ENCODE results near the gene EYS. TPM values are rescaled to one million over a fixed set of nuclear protein-coding genes. Genes with fewer than 3 reads are reported as not detected.

Gene EYS
- not detected for total RNA-seq

GRCh38 chr6:65707126-65707826 lies at the start of gene EYS:
Gene EYS (minus strand): TSS chr6:65707226. CDS start chr6:65495410, 211,816 bp downstream.
- DNase-seq (no peak), ATAC-seq (no peak)
- Mint-ChIP-seq H3K4me1 (no peaks in the 10 kb centered on the region), H3K27me3 (no peaks in the 10 kb centered on the region), H3K27ac (no peak within 1 kb of the TSS), H3K4me3 (no peak within 1 kb of the TSS), H3K9me3 (ENCODE audit: low read depth) (peaks cover 2% of the 10 kb centered on the region), H3K36me3 (no peaks in the 10 kb centered on the region)
- CTCF ChIA-PET, result no interaction called here

- H3K9me3 Mint-ChIP-seq (ENCODE audit: low read depth), result peaks cover 18% of the 10 kb centered on the region
- H3K4me1 Mint-ChIP-seq, result no peaks in the 10 kb centered on the region
- H3K27me3 Mint-ChIP-seq, result no peaks in the 10 kb centered on the region
- CTCF ChIA-PET, result no interaction called here
- H3K36me3 Mint-ChIP-seq, result no peaks in the 10 kb centered on the region
- no peak for ATAC-seq
- H3K4me3 Mint-ChIP-seq, result no peak overlapping the region
- no peak for DNase-seq
- H3K27ac Mint-ChIP-seq, result no peak overlapping the region
Measured at GRCh38 chr6:65746302-65746701, 39.3 kb upstream of the EYS start.

GRCh38 chr6:65745614-65746013 lies 38.6 kb upstream of the EYS start:
- no peak for DNase-seq

GRCh38 chr6:65728879-65729479 lies 22.0 kb upstream of the EYS start:
- H3K9me3 Mint-ChIP-seq (ENCODE audit: low read depth), result peaks cover 16% of the 10 kb centered on the region
- H3K27me3 Mint-ChIP-seq, result no peaks in the 10 kb centered on the region
- ATAC-seq, result no peak
- no peaks in the 10 kb centered on the region for H3K36me3 Mint-ChIP-seq
- no peaks in the 10 kb centered on the region for H3K4me1 Mint-ChIP-seq
- no peak overlapping the region for H3K4me3 Mint-ChIP-seq
- no peak for DNase-seq
- H3K27ac Mint-ChIP-seq, result no peak overlapping the region
- CTCF ChIA-PET, result no interaction called here

More at GRCh38 chr6:65745614-65746013, 38.6 kb upstream of the EYS start:
- Mint-ChIP-seq H3K27ac (no peak overlapping the region), H3K27me3 (no peaks in the 10 kb centered on the region), H3K9me3 (ENCODE audit: low read depth) (peaks cover 18% of the 10 kb centered on the region), H3K4me3 (no peak overlapping the region), H3K36me3 (no peaks in the 10 kb centered on the region), H3K4me1 (no peaks in the 10 kb centered on the region)
- ATAC-seq, result no peak
- CTCF ChIA-PET, result no interaction called here

DNA sequence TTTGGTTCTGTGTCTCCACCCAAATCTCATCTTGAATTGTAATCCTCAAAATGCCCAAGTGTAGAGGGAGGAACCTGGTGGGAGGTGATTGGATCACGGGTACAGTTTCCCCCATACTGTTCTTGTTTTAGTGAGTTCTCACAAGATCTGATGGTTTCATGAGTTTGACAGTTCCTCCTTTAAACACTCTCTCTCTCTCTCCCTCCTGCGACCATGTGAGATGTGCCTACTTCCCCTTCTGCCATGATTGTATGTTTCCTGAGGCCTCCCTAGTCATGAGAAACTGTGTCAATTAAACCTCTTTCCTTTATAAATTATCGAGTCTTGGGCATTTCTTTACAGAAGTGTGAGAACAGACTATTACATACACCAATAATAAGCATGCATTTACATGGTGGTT lies 12.1 kb upstream of the EYS start:
- no peak for DNase-seq
- Mint-ChIP-seq H3K27me3 (no peaks in the 10 kb centered on the region), H3K4me1 (no peaks in the 10 kb centered on the region), H3K36me3 (no peaks in the 10 kb centered on the region), H3K9me3 (ENCODE audit: low read depth) (peaks cover 6% of the 10 kb centered on the region), H3K4me3 (no peak overlapping the region), H3K27ac (no peak overlapping the region)
- no peak for ATAC-seq
- CTCF ChIA-PET, result no interaction called here

- Mint-ChIP-seq H3K36me3 (no peaks in the 10 kb centered on the region), H3K9me3 (ENCODE audit: low read depth) (peaks cover 7% of the 10 kb centered on the region), H3K27me3 (no peaks in the 10 kb centered on the region), H3K27ac (no peak overlapping the region), H3K4me1 (no peaks in the 10 kb centered on the region), H3K4me3 (no peak overlapping the region)
- ATAC-seq (no peak), DNase-seq (no peak)
- CTCF ChIA-PET, result no interaction called here
Measured at GRCh38 chr6:65711531-65711930, 4.5 kb upstream of the EYS start.

GRCh38 chr6:65709099-65709830 lies 2.2 kb upstream of the EYS start:
- no peak overlapping the region for H3K4me3 Mint-ChIP-seq
- H3K9me3 Mint-ChIP-seq (ENCODE audit: low read depth), result peaks cover 7% of the 10 kb centered on the region
- no peaks in the 10 kb centered on the region for H3K27me3 Mint-ChIP-seq
- CTCF ChIA-PET, result no interaction called here
- no peak for DNase-seq
- no peak for ATAC-seq
- H3K36me3 Mint-ChIP-seq, result no peaks in the 10 kb centered on the region
- H3K4me1 Mint-ChIP-seq, result no peaks in the 10 kb centered on the region
- no peak overlapping the region for H3K27ac Mint-ChIP-seq

GRCh38 chr6:65708162-65708561 lies 1.1 kb upstream of the EYS start:
- ATAC-seq, result no peak
- Mint-ChIP-seq H3K4me1 (no peaks in the 10 kb centered on the region), H3K36me3 (no peaks in the 10 kb centered on the region), H3K27me3 (no peaks in the 10 kb centered on the region), H3K27ac (no peak overlapping the region), H3K4me3 (no peak overlapping the region), H3K9me3 (ENCODE audit: low read depth) (peaks cover 5% of the 10 kb centered on the region)
- CTCF ChIA-PET, result no interaction called here
- no peak for DNase-seq

- H3K4me3 Mint-ChIP-seq, result no peak overlapping the region
- H3K36me3 Mint-ChIP-seq, result no peaks in the 10 kb centered on the region
- ATAC-seq (no peak), DNase-seq (no peak)
- H3K27me3 Mint-ChIP-seq, result no peaks in the 10 kb centered on the region
- no peaks in the 10 kb centered on the region for H3K9me3 Mint-ChIP-seq (ENCODE audit: low read depth)
- no peaks in the 10 kb centered on the region for H3K4me1 Mint-ChIP-seq
- CTCF ChIA-PET, result no interaction called here
- H3K27ac Mint-ChIP-seq, result no peak overlapping the region
Measured at GRCh38 chr6:65706436-65706835, 590 bp downstream of the EYS start.

DNA sequence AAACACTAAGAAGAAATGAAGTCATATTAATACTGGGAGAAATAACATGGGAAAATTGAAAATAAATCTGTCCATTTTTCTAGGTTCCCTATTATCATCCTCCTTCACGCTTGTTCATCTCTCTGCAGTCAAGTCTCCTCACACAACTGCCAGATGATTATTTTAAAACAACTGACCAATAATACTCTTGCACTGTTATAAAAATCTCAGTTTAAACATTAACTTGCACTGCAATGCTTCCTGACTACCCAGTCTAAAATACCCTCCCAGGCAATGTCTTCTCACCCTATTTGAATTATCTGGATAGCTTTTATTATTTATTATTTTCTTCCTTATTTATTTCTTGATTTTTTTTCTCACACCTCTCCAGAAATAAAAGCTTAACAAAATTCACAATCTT lies 5.7 kb downstream of the EYS start:
- H3K4me3 Mint-ChIP-seq, result no peak overlapping the region
- no peak for ATAC-seq
- H3K4me1 Mint-ChIP-seq, result no peaks in the 10 kb centered on the region
- H3K27me3 Mint-ChIP-seq, result no peaks in the 10 kb centered on the region
- H3K27ac Mint-ChIP-seq, result no peak overlapping the region
- DNase-seq, result no peak
- peaks cover 5% of the 10 kb centered on the region for H3K9me3 Mint-ChIP-seq (ENCODE audit: low read depth)
- H3K36me3 Mint-ChIP-seq, result no peaks in the 10 kb centered on the region
- CTCF ChIA-PET, result no interaction called here

- Mint-ChIP-seq H3K36me3 (no peaks in the 10 kb centered on the region), H3K4me1 (no peaks in the 10 kb centered on the region), H3K27ac (no peak overlapping the region), H3K9me3 (ENCODE audit: low read depth) (peaks cover 5% of the 10 kb centered on the region), H3K27me3 (no peaks in the 10 kb centered on the region), H3K4me3 (no peak overlapping the region)
- DNase-seq (no peak), ATAC-seq (no peak)
- CTCF ChIA-PET, result no interaction called here
Measured at GRCh38 chr6:65700561-65700960, 6.5 kb downstream of the EYS start.

GRCh38 chr6:65692109-65692508 lies 14.9 kb downstream of the EYS start:
- no peaks in the 10 kb centered on the region for H3K27me3 Mint-ChIP-seq
- no peak overlapping the region for H3K27ac Mint-ChIP-seq
- no peak overlapping the region for H3K4me3 Mint-ChIP-seq
- CTCF ChIA-PET, result no interaction called here
- H3K4me1 Mint-ChIP-seq, result no peaks in the 10 kb centered on the region
- no peaks in the 10 kb centered on the region for H3K36me3 Mint-ChIP-seq
- no peak for DNase-seq
- peaks cover 13% of the 10 kb centered on the region for H3K9me3 Mint-ChIP-seq (ENCODE audit: low read depth)
- ATAC-seq, result no peak

DNA sequence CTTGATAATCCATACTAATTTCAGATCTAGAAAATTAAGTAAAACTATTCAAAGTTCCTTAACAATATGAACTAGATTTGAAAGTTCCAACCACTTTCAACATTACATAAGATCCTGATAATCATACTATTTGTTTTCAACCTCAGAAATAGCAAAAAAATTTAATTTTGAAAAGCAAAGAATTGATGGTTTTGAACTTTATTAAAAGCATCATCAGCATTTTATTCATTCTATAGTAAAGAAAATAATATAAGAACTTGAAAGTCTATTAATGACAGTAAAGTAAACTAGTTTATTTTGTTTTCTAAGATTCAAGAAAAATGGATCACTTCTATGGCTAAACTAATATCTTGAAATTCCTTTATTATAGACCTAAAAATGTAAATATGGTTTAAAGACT lies 26.8 kb downstream of the EYS start:
- no peaks in the 10 kb centered on the region for H3K9me3 Mint-ChIP-seq (ENCODE audit: low read depth)
- H3K27me3 Mint-ChIP-seq, result no peaks in the 10 kb centered on the region
- no peaks in the 10 kb centered on the region for H3K4me1 Mint-ChIP-seq
- no peaks in the 10 kb centered on the region for H3K36me3 Mint-ChIP-seq
- DNase-seq, result no peak
- H3K4me3 Mint-ChIP-seq, result no peak overlapping the region
- H3K27ac Mint-ChIP-seq, result no peak overlapping the region
- no peak for ATAC-seq
- CTCF ChIA-PET, result no interaction called here

GRCh38 chr6:65671922-65672321 lies 35.1 kb downstream of the EYS start:
- Mint-ChIP-seq H3K27me3 (no peaks in the 10 kb centered on the region), H3K27ac (no peak overlapping the region), H3K4me3 (no peak overlapping the region), H3K36me3 (peaks cover 3% of the 10 kb centered on the region), H3K9me3 (ENCODE audit: low read depth) (peaks cover 17% of the 10 kb centered on the region), H3K4me1 (no peaks in the 10 kb centered on the region)
- CTCF ChIA-PET, result no interaction called here
- DNase-seq, result no peak
- ATAC-seq, result no peak
